HL-60/S4 (cell line): ENCODE results near the gene PCDH19.

Experiments used
- in situ Hi-C: fragments of 300-500 bp; cut with MboI; formaldehyde crosslinking; loops from 2 replicates; pipeline ENCODE4 v1.14.3; 2022; ENCODE audit warnings: low sequenced_read_pairs

PCDH19 gene

GRCh38 chrX:100407147-100407783 lies 2.8 kb downstream of the PCDH19 start:
- in situ Hi-C loops = no loop called here

DNA sequence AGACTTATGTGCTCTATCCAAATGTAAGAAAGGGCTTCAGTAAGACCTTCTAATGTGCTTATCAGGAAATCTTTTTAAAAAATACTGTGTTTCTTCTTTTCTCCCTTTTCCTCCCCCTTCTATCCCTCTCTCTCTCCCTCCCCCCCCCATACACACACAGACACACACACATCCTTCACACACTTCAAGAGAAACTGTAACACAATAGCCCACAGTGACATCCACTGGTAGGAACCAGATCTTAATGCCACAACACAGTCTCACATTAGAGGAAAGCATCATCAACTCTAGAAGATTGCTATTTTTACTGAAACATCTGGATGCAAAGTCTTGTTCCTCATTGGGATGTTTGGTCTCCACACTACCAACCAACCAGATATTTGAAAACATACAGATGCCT lies 4.6 kb downstream of the PCDH19 start:
- in situ Hi-C loops = no loop called here

DNA sequence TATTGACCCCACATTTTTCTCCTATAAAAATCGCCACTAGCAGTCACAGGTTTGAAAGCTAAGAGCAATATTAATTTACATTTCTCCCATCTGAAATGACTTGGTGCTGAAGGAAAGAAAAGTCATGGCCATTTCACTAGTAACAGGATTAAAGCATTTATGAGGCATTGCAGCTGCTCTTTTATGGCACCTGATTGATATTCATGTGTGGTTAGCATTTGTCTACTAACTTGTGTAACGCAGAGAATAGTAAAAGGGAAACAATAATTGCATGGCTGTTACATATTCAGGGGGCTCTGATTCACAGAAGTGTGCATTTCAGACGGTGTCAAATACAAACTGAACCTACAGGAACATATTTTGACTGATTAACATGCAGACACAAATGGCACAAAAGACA lies 5.2 kb downstream of the PCDH19 start:
- in situ Hi-C loops = no loop called here

DNA sequence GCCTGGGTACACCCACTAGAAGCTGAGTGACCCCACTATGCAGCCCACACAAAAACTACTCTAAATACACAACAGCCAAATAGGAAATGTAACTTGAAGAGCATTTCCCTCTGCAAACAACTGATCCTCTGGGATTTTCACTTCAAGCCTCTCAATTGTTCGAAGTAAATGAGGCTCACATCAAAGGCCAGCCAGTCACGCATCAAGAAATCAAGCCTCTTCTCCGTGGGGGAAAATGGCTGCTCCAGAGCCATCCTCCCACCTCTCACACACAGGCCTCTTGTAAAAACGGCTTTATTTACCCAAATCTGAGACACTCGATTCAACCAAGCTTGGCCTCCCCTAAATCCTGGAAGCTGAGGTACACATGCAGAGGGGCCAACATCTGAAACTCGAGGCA lies 14.3 kb downstream of the PCDH19 start:
- in situ Hi-C loops = no loop called here

GRCh38 chrX:100381619-100382018 lies 28.5 kb downstream of the PCDH19 start:
- in situ Hi-C loops = no loop called here

DNA sequence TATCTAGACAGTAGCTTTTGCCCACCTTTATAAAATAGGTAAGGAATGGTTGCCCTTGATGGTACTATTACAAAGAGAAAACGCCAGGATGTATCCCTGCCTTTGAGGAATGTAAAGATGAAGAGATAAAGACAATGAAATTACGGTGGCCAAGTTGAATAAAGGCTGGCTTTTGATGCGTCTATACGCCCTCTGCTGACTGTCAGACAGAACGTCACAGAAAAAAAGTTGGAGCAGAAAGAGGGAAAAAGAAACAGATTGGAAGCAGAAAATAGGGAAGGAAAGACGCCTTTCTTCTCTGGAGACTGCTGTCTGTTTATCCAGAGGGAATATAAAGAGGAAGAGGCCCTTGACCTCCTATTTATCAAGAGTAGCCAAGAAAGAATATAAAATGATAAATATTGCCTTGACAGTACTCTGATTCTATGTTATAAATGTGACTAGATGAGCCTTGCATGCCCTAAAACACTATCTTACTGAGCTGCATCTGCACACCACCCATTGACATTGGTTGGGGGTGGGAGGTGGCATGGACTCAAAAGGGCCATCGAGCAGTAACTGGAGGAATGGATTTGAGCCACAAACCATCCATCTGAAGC lies 30.6 kb downstream of the PCDH19 start:
- in situ Hi-C loops = no loop called here

DNA sequence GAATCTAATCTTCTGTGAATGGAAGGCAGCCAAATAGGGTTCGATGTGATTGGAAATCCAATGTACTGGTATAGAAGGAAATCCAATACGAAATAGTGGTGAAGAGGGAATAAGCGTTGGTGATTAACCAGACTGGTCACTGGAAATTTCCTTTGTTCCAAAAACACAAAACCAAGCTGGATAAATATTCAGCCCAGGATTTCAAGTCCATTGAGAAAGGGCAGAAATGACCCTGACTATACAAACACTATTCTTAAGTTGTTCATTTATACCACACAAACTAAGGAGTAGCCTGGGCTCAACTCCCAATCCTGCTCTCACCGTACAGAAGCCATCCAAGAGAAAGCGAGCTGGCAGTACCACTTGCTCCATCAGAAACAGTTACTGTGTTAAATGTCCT lies 32.2 kb downstream of the PCDH19 start:
- in situ Hi-C loops = no loop called here

- in situ Hi-C loops = no loop called here
Measured at GRCh38 chrX:100376576-100376975, 33.5 kb downstream of the PCDH19 start.

GRCh38 chrX:100373673-100374072 lies 36.4 kb downstream of the PCDH19 start:
- in situ Hi-C loops = no loop called here

DNA sequence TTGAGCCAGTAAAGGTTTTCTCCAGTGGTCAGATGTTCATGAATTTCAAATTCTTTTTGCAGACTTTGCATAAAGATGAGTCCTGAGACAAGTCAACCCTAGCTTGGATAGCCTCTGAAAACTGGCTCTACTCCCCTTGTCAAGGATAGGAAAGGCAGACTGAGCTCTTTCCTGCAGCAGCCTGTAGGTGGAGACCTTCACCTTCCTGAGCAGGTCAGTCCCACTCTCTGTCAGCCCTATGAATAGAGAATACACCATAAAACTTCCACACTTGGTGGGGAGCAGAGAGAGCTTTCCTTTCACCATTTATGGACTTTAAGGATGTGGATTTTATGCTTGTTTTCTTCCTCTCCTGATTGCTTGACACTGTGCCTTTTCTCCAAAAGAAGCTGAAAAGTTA lies 41.9 kb downstream of the PCDH19 start:
- in situ Hi-C loops = no loop called here

DNA sequence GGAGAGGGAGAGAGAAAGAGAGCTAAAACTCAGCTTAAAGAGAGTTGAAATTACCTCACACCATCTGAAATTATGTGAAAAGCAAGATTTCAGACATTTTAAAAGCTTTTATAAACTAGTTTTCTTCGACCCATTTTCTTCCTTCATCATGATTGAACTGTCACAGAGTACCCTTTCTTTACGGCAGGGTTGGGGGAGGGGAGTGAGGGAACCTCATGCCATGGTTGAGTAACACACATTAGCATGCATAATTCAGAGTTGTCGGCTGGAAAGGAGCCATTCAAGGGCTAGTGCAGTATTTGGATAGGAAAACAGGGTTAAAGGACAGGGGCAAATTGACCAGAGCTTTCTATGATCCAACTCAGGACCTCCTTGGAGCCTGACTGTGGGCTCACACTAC lies 46.2 kb downstream of the PCDH19 start:
- in situ Hi-C loops = no loop called here

DNA sequence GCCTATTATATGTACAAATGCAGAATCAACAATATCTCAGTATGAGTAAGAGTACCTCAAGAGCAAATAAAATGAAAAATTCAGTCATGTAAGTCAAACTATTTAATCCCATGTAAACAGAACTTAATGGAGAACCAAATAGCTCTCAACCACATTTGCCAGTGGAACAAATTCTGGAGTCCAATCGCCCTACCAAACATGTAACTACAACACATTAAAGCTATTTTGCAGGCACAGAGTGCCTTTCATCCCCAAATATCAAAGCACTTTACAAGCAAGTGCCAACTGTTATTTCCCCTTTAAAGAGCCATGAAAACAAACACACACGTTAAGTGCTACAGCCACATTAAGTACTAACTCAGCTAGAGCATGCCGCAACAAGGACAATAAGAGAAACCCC lies 51.3 kb downstream of the PCDH19 start:
- in situ Hi-C loops = no loop called here

GRCh38 chrX:100356351-100356896 lies 53.6 kb downstream of the PCDH19 start:
- in situ Hi-C loops = no loop called here

DNA sequence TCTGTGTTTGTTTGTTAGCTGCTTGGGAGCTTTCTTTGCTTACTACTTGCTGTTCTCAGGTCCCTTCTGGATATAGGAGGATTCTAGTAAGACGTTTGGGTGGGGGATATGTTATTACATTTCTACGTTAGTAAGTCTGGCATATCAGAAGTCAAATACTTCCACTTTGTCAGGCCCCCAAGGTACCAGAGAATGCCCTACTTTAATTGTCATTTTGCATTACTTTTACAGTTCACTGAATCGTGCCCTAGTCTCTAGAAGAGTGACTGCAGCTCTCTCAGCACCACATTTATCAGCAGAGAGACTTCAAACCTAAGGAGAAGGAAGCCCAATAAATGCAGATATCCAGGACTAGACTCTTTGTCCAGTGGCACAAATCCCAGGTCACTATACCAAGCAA lies 54.4 kb downstream of the PCDH19 start:
- in situ Hi-C loops = no loop called here

DNA sequence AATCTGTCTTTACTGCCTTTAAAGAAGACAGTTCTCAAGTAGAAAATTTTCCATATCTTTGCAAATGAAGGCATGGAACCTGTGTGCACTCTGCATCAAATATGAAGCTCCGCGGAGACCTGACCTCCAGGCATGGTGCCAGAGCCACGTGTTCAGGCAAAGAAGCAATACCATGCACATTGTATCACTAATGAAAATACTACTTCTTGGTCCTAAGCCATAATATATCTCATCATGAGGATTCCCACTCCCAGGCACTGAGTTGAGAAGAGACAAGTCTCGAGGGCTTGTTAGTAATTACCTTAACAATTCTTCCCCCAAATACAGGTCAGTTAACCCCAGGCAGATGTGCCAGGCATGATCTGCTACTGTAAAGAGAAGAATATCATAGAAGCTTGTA lies 56.7 kb downstream of the PCDH19 start:
- in situ Hi-C loops = no loop called here

DNA sequence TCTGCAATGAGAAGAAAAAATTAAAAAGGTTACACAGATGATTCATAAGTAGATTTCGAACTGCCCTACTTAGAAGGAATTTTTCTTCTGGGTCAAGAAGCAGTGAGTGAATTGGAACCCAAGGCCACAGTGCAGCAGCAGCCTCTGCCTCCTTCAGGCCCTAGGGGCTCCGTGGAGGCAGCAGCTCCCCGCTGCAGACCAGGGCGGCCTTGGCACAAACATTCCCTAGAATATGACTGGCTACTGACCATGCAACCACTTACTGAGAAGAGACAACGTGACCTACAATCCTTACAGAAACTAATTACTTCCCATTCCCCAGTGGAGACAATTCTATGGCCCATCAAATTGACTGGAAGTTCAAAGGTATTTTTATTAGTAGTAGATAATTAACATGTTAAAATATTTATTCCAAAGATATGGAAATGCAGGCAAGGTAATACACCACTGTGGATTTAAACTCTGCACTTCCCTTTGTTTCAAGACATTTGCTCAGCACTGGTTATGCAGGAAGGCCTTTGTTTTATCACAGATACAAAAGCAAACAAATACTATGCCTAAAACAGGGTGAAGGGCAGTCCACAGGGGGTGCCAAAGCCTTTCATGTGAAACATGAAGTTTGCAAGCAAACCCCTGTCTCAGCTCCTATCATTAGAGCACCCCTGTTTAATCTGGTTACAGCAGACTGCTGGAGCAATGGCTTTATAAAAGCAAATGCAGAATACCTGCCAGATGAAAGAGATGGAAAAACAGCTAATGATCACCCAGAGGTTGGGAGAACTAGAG lies 59.2 kb downstream of the PCDH19 start:
- in situ Hi-C loops = no loop called here

DNA sequence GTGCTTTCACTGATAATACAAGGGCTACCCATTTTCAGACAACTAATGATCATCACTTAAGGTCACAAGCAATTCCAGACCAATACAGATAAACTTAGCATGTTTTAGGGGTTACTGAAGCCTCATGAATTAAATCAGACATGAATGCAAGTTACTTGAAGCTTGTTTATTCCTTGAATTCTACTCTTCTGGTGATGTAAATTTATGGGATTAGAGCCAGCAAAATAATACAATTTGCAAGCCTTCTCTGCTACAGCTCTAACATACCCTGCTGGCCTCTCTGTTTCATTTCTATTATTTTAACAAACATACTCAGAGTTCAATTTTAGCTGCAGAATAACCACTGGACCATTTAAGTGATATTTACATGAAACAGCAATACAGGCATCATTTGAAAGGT lies 60.7 kb downstream of the PCDH19 start:
- in situ Hi-C loops = no loop called here

DNA sequence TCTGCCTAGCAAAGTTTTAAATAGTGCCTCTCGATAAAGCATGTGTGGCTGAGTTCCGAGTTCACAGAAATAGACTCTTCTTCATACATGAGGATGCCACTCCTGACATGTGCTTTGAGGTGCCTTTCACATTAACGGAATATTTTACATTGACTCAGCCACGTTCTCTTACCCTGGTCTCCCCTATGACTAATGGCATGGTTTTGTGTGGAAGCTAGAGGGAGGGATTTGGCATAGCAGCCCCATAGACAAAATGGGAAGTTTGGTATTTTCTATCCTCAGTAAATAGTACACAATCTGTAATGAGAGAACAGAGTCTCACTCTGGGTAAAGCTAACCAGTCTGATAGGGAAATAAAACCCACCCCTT lies 68.9 kb downstream of the PCDH19 start:
- in situ Hi-C loops = no loop called here

- in situ Hi-C loops = no loop called here
Measured at GRCh38 chrX:100340491-100341141, 69.5 kb downstream of the PCDH19 start.

DNA sequence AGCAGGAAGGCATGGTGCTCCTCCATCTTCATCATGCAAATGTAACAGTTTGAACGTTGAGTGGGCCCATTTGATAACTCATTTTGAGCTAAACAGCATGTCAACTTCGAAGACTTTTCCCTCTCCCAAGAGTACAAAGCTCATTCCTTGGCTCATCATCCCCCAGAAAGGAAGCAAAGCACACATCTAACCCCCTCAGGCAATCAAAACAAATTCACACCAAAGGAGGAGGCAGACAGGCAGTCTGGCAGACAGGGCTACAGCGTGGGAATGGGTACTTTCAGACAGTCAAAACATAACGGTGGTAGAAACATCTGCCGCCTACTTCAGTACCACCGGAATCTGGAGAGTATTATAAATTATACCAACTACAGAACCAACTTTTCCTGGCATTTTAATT lies 81.7 kb downstream of the PCDH19 start:
- in situ Hi-C loops = no loop called here

DNA sequence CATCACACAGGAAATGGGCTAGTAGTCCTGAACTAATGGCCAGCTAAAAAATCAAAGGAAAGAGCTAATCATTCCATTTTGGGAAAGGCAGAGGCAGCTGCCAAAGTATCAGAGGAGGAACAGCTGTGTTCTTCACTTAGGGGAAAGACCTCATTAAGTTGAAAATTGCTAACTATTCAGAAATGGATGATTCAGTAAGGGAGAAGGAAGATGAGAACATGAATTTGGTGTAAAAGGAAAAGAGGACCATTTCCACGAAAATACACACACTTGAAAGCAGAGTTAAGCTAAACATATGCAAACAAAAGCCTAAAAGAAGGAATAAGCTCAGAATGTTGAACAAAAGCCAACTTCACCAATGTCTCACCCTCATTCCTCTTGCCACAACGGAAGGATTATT lies 90.4 kb downstream of the PCDH19 start:
- in situ Hi-C loops = no loop called here

GRCh38 chrX:100316987-100317386 lies 93.1 kb downstream of the PCDH19 start:
- in situ Hi-C loops = no loop called here
